Cortex of kidney (tissue), 1 donor: ENCODE data around the gene ARFGEF2.
"Not testable (repeated sequence)": the region's sequence is repeated elsewhere in the genome, so short reads cannot be mapped to it uniquely, and the experiment has no call there.

Experiments used
- DNase-seq: peaks from one replicate; lab custom pipeline; 2025; lab: John Stamatoyannopoulos, UW

ARFGEF2 gene

GRCh38 chr20:48921168-48921882, at the start of gene ARFGEF2:
ARFGEF2 (plus strand) TSS chr20:48921711; CDS start chr20:48921890, 179 bp downstream.
- DNase-seq = peak; percentile 31

- no peak for DNase-seq
These were observed 46.1 kb upstream of the ARFGEF2 start for GRCh38 chr20:48875233-48875913.

GRCh38 chr20:48875914-48876240, 45.6 kb upstream of the ARFGEF2 start:
- no peak for DNase-seq

- no peak for DNase-seq
These were observed 44.2 kb upstream of the ARFGEF2 start for GRCh38 chr20:48877304-48877703.

- no peak for DNase-seq
These were observed 42.8 kb upstream of the ARFGEF2 start for GRCh38 chr20:48878534-48879248.

- no peak for DNase-seq
These were observed 41.8 kb upstream of the ARFGEF2 start for GRCh38 chr20:48879612-48880245.

GRCh38 chr20:48880331-48880730, 41.2 kb upstream of the ARFGEF2 start:
- no peak for DNase-seq

GRCh38 chr20:48880981-48881657, 40.4 kb upstream of the ARFGEF2 start:
- no peak for DNase-seq

GRCh38 chr20:48885237-48885636, 36.3 kb upstream of the ARFGEF2 start:
- DNase-seq = no peak

GRCh38 chr20:48886194-48886593, 35.3 kb upstream of the ARFGEF2 start:
- DNase-seq = no peak

GRCh38 chr20:48886811-48887210, 34.7 kb upstream of the ARFGEF2 start:
- DNase-seq = no peak

GRCh38 chr20:48888517-48888916, 33.0 kb upstream of the ARFGEF2 start:
- DNase-seq = not testable (repeated sequence)

- no peak for DNase-seq
These were observed 32.2 kb upstream of the ARFGEF2 start for GRCh38 chr20:48889140-48889790.

- DNase-seq = no peak
These were observed 30.1 kb upstream of the ARFGEF2 start for GRCh38 chr20:48891235-48892048.

GRCh38 chr20:48892049-48892470, 29.5 kb upstream of the ARFGEF2 start:
- DNase-seq = no peak

- DNase-seq = no peak
These were observed 28.6 kb upstream of the ARFGEF2 start for GRCh38 chr20:48892891-48893290.

GRCh38 chr20:48893374-48893773, 28.1 kb upstream of the ARFGEF2 start:
- DNase-seq = no peak

GRCh38 chr20:48897305-48898010, 24.1 kb upstream of the ARFGEF2 start:
- no peak for DNase-seq

GRCh38 chr20:48898210-48898609, 23.3 kb upstream of the ARFGEF2 start:
- DNase-seq = no peak
